ENCODE data around the gene HSF2.

DNA sequence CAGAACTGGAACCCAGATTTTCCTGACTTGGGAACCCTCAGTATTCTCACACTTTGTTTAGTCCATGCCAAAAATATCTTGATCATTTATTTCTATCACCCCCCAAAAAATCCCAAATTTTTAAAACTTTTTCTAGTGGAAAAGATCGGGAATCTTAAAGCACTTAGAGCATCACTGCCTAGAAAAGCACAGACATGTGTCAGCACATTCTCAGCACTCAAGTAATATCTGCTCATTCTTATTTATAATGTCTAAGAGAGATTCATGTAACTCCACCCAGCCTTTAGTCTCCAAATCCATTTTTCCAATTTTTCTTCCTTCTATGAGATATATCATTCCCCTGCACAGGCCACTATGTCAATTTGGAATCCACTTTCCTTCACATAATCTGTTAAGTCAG lies 29.9 kb upstream of the HSF2 start:
- TF ChIP-seq, protein P1, sequence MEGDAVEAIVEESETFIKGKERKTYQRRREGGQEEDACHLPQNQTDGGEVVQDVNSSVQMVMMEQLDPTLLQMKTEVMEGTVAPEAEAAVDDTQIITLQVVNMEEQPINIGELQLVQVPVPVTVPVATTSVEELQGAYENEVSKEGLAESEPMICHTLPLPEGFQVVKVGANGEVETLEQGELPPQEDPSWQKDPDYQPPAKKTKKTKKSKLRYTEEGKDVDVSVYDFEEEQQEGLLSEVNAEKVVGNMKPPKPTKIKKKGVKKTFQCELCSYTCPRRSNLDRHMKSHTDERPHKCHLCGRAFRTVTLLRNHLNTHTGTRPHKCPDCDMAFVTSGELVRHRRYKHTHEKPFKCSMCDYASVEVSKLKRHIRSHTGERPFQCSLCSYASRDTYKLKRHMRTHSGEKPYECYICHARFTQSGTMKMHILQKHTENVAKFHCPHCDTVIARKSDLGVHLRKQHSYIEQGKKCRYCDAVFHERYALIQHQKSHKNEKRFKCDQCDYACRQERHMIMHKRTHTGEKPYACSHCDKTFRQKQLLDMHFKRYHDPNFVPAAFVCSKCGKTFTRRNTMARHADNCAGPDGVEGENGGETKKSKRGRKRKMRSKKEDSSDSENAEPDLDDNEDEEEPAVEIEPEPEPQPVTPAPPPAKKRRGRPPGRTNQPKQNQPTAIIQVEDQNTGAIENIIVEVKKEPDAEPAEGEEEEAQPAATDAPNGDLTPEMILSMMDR (IDR thresholded peaks at IDR 0.05; ENCODE audit: insufficient read depth, low read length, poor library complexity, severe bottlenecking): no peak
- TF ChIP-seq EZH2phosphoT487 (conservative IDR thresholded peaks at IDR 0.05; ENCODE audit: low read length): no peak

Measured in SU-DHL-6 (cell line).